Left lobe of liver (tissue), 2 donors: ENCODE results near the gene LYPD6B. TPM values are rescaled to one million over a fixed set of nuclear protein-coding genes. Genes with fewer than 3 reads are reported as not detected.

Experiments
- ATAC-seq: fragments of 200-7000 bp; cut with Tn5 transposase; one replicate; pipeline ENCODE4 v1.9.1; 2020; ENCODE audit warnings: mild to moderate bottlenecking, moderate library complexity
- DNase-seq: peaks from one replicate; pipeline ENCODE4 v3.0.0-alpha.2; 2020; ENCODE audit warnings: low spot score
- total RNA-seq: library from RNA; stranded (reverse); gene quantifications from one replicate; pipeline ENCODE4 v1.2.1, GENCODE V29; 2021
- donor health status: DM: no; HTN: no; CAD: no; lungs with moderate emphysema.
- donor health status: DM: no; HTN: yes; CAD: no.

Gene LYPD6B
- total RNA-seq, 1 donor from 2014 or later = not detected

- no peak for ATAC-seq
- DNase-seq = no peak
Measured at GRCh38 chr2:149009576-149010461, 28.7 kb upstream of the LYPD6B start.

GRCh38 chr2:149012545-149012944, 26.0 kb upstream of the LYPD6B start:
- DNase-seq = no peak
- no peak for ATAC-seq

- ATAC-seq (no peak), DNase-seq (no peak)
Measured at GRCh38 chr2:149015501-149015900, 23.0 kb upstream of the LYPD6B start.

GRCh38 chr2:149015926-149016563, 22.5 kb upstream of the LYPD6B start:
- no peak for DNase-seq
- no peak for ATAC-seq

- ATAC-seq (peak; percentile 96), DNase-seq (peak; percentile 70)
Measured at GRCh38 chr2:149017116-149017985, 21.1 kb upstream of the LYPD6B start.

GRCh38 chr2:149018981-149019380, 19.5 kb upstream of the LYPD6B start:
- DNase-seq = no peak
- ATAC-seq = no peak

GRCh38 chr2:149019768-149020167, 18.7 kb upstream of the LYPD6B start:
- DNase-seq (no peak), ATAC-seq (no peak)

GRCh38 chr2:149020432-149020851, 18.1 kb upstream of the LYPD6B start:
- ATAC-seq = peak; percentile 40
- no peak for DNase-seq

GRCh38 chr2:149021271-149021719, 17.2 kb upstream of the LYPD6B start:
- DNase-seq (no peak), ATAC-seq (no peak)

- ATAC-seq = no peak
- DNase-seq = no peak
Measured at GRCh38 chr2:149021761-149022160, 16.7 kb upstream of the LYPD6B start.

GRCh38 chr2:149023091-149023490, 15.4 kb upstream of the LYPD6B start:
- ATAC-seq = no peak
- no peak for DNase-seq

GRCh38 chr2:149027590-149028250, 10.8 kb upstream of the LYPD6B start:
- ATAC-seq (no peak), DNase-seq (no peak)

GRCh38 chr2:149028377-149028776, 10.1 kb upstream of the LYPD6B start:
- DNase-seq (no peak), ATAC-seq (no peak)

- no peak for DNase-seq
- ATAC-seq = no peak
Measured at GRCh38 chr2:149028891-149029290, 9.6 kb upstream of the LYPD6B start.

- ATAC-seq = no peak
- no peak for DNase-seq
Measured at GRCh38 chr2:149029307-149029965, 9.1 kb upstream of the LYPD6B start.

- ATAC-seq (no peak), DNase-seq (no peak)
Measured at GRCh38 chr2:149031396-149031795, 7.1 kb upstream of the LYPD6B start.

GRCh38 chr2:149033716-149034115, 4.8 kb upstream of the LYPD6B start:
- ATAC-seq = no peak
- DNase-seq = no peak

GRCh38 chr2:149034406-149034805, 4.1 kb upstream of the LYPD6B start:
- no peak for DNase-seq
- ATAC-seq = no peak

- no peak for ATAC-seq
Measured at GRCh38 chr2:149036507-149037293, 1.8 kb upstream of the LYPD6B start.

More at GRCh38 chr2:149036507-149037293, 1.8 kb upstream of the LYPD6B start:
- no peak for DNase-seq
